HepG2 (cell line): ENCODE measurements around the gene CLPX. TPM values are rescaled to one million over a fixed set of nuclear protein-coding genes. Genes with fewer than 3 reads are reported as not detected.
A peak's percentile ranks its signal among the peaks of the same experiment; 100 is the strongest.
"Not testable (repeated sequence)": the region's sequence is repeated elsewhere in the genome, so short reads cannot be mapped to it uniquely, and the experiment has no call there.

Source experiments
- ATAC-seq: fragments of 200-7000 bp; cut with Tn5 transposase; 3 replicates; pipeline ENCODE4 v1.9.1; 2020; ENCODE audit warnings: mild to moderate bottlenecking, moderate library complexity
- BruUV-seq: library from RNA; stranded (reverse); fragments of 400-500 nt; replicated peaks from 2 replicates; lab custom pipeline; 2021; lab: Mats Ljungman, UMichigan
- CTCF ChIA-PET: fragments of 300-600 bp; formaldehyde crosslinking; extraction: SDS; loops from one replicate; lab custom pipeline; 2021; ENCODE audit warnings: low total read pairs, inconsistent platforms, low intra/inter-chr PET ratio; lab: Yijun Ruan, JAX
- POLR2A ChIA-PET: fragments of 350-600 bp; sonication (Branson Sonifier 250); formaldehyde crosslinking; loops from one replicate; lab custom pipeline; 2020; ENCODE audit warnings: antibody characterized with exemption, inconsistent platforms; lab: Yijun Ruan, JAX
- DNase-seq: peaks from one replicate; pipeline ENCODE4 v3.0.0-alpha.2; 2015; ENCODE audit warnings: low spot score
- FAIRE-seq: peaks from 3 replicates; lab custom pipeline; 2011; peaks lifted over from hg19 to GRCh38; lab: Jason Lieb, UNC
- H2AFZ ChIP-seq: one replicate; pipeline ENCODE4 v1.6.1; 2011; ENCODE audit warnings: low read length, inconsistent platforms
- H3K27ac ChIP-seq: fragments of 300-600 bp; 3 replicates; pipeline ENCODE4 v1.8.0; 2011; ENCODE audit warnings: mixed run types, mild to moderate bottlenecking, mixed read lengths, low read length, inconsistent platforms; ENCODE audit not compliant: insufficient read depth; ENCODE audit errors: extremely low read length
- H3K27me3 ChIP-seq, 2 experiments: fragments of 200-600 bp in 1 of 2; 2 replicates in 1 of 2; 3 replicates in 1 of 2; pipeline versions ENCODE4 v1.6.0 to v1.8.0; 2011; ENCODE audit warnings: low read length in 2 of 2, mild to moderate bottlenecking in 2 of 2, moderate library complexity in 2 of 2, inconsistent platforms in 1 of 2; ENCODE audit not compliant: insufficient read depth in 2 of 2, control insufficient read depth in 1 of 2
- H3K36me3 ChIP-seq, 2 experiments: fragments of 200-600 bp in 1 of 2; replicated peaks in 1 of 2; 2 replicates in 1 of 2; 3 replicates in 1 of 2; pipeline versions ENCODE4 v1.5.1 to v1.8.0; 2011; ENCODE audit warnings: low read length in 2 of 2, inconsistent platforms in 1 of 2; ENCODE audit not compliant: insufficient read depth in 2 of 2, control insufficient read depth in 1 of 2
- H3K4me1 ChIP-seq: 2 replicates; pipeline ENCODE4 v1.5.1; 2012; ENCODE audit warnings: low read length, inconsistent platforms; ENCODE audit not compliant: insufficient read depth
- H3K4me2 ChIP-seq: 2 replicates; pipeline ENCODE4 v1.6.0; 2011; ENCODE audit warnings: low read depth, low read length, inconsistent platforms
- H3K4me3 ChIP-seq, 3 experiments: fragments of 200-600 bp in 1 of 3; sonication (generic), shearing (Covaris generic) in 1 of 3; replicated peaks in 1 of 3; 2 replicates each; pipeline ENCODE4 v1.5.1; 2011 to 2016; ENCODE audit warnings: low read length in 3 of 3, inconsistent platforms in 2 of 3, low read depth in 2 of 3, mild to moderate bottlenecking in 2 of 3, control low read depth in 1 of 3, mixed read lengths in 1 of 3; ENCODE audit not compliant: insufficient read depth in 1 of 3
- H3K79me2 ChIP-seq: one replicate; pipeline ENCODE4 v1.6.1; 2011; ENCODE audit warnings: low read length, inconsistent platforms; ENCODE audit not compliant: insufficient read depth
- H3K9ac ChIP-seq: 2 replicates; pipeline ENCODE4 v1.6.0; 2011; ENCODE audit warnings: mild to moderate bottlenecking, low read depth, low read length, inconsistent platforms; ENCODE audit not compliant: insufficient read depth
- H3K9me3 ChIP-seq: 2 replicates; pipeline ENCODE4 v1.5.1; 2012; ENCODE audit warnings: mild to moderate bottlenecking, low read length
- H4K20me1 ChIP-seq: 2 replicates; pipeline ENCODE4 v1.6.0; 2011; ENCODE audit warnings: inconsistent platforms, mild to moderate bottlenecking, low read length, moderate library complexity; ENCODE audit not compliant: insufficient read depth
- ARID5B ChIP-seq: IDR thresholded peaks from 2 replicates; pipeline ENCODE4 v1.4.0; 2020; ENCODE audit warnings: mild to moderate bottlenecking, missing genetic modification reagents
- KDM5B ChIP-seq: sonication (generic); formaldehyde crosslinking; IDR thresholded peaks from 2 replicates; pipeline ENCODE4 v1.4.0; 2020; ENCODE audit warnings: missing genetic modification reagents, mild to moderate bottlenecking, borderline replicate concordance
- PCBP2 ChIP-seq: fragments of 200-400 bp; formaldehyde crosslinking; optimal IDR thresholded peaks from 2 replicates; pipeline ENCODE3; 2018; ENCODE audit warnings: low read length, low read depth; ENCODE audit not compliant: poor library complexity, severe bottlenecking
- WGBS: methylation state at CpG from one replicate; pipeline ENCODE4 v1.1.6; 2017; ENCODE audit warnings: low lambda C conversion rate; 5-methylcytosine and 5-hydroxymethylcytosine counted together
- in situ Hi-C: cut with HindIII; loops from 2 replicates; pipeline ENCODE4 v1.10.0; 2017; ENCODE audit warnings: low pct_unique_long_range_greater_than_20kb; ENCODE audit not compliant: extremely low pct_ligation_motif_present
- intact Hi-C: fragments of 100-400 bp; cut with micrococcal nuclease; formaldehyde crosslinking; loops from one replicate; pipeline ENCODE4 v1.10.0; 2022; ENCODE audit not compliant: unreplicated experiment
- polyA plus RNA-seq, 8 experiments: library from polyadenylated mRNA; depleted of rRNA in 3 of 8; stranded (reverse) in 7 of 8; unstranded in 1 of 8; fragments of >200 nt; fragmentation: Illumina TruSeq in 4 of 8; extraction: Trizol in 4 of 8; gene quantifications; 2 replicates each; pipeline versions ENCODE4 v1.2.1 to v1.2.3, GENCODE V29; 2011 to 2016; ENCODE audit warnings: low read depth in 4 of 8, missing spikeins in 1 of 8, mixed read lengths in 1 of 8; ENCODE audit not compliant: insufficient read depth in 1 of 8
- total RNA-seq, 5 experiments: library from RNA; depleted of rRNA; stranded (reverse); fragments of >200 nt; fragmentation: Illumina TruSeq; extraction: Trizol; gene quantifications; 2 replicates each; pipeline ENCODE4 v1.2.3, GENCODE V29; 2016; ENCODE audit warnings: low read depth in 1 of 5

Gene CLPX
- total and polyA plus RNA-seq, 2 of the 13 experiments (the other 11 are each of a cell fraction or from before 2014, with no cell fraction given): 33.9 to 61.3 TPM

- TF ChIP-seq ARID5B (CRISPR knock-in tag) (0 out of 2 replicates have a peak, but pooled peaks have one; percentile 5), KDM5B (no peak), PCBP2 (no peak)
Observed at GRCh38 chr15:65189102-65189740, 4.1 kb upstream of the CLPX start (continued).

GRCh38 chr15:65188472-65188871 is 3.3 kb upstream of the CLPX start:
- BruUV-seq, FAIRE-seq: not testable (repeated sequence)

More at GRCh38 chr15:65188472-65188871, 3.3 kb upstream of the CLPX start:
- H3K9me3 ChIP-seq, H4K20me1 ChIP-seq, H3K27me3 ChIP-seq, POLR2A ChIA-PET, H3K4me2 ChIP-seq, H2AFZ ChIP-seq, ATAC-seq, H3K36me3 ChIP-seq, DNase-seq, H3K4me3 ChIP-seq, H3K27ac ChIP-seq, H3K9ac ChIP-seq: not testable (repeated sequence)
- in situ Hi-C loops: loop anchor here (5.0 to 10.0 kb wide), 2 partner anchors 109 to 196 kb away; partner anchors contain the start of gene RNU5A-1
- Histone ChIP-seq H3K4me1 (peaks cover 29% of the 10 kb centered on the region; the same call in 1 of the 2 replicates), H3K79me2 (peaks cover 12% of the 10 kb centered on the region)
- CTCF ChIA-PET: interaction anchor here (0.7 to 2.1 kb wide), 6 partner anchors 24 to 116 kb away, joined by 3 to 28 read pairs (median 4); partner anchors contain the start of genes RNU5A-1 and RNU5B-1
- WGBS: 47% methylated on average over 9 of the region's 9 CpGs
- intact Hi-C loops: loop anchor here (2.0 to 10.0 kb wide), 3 partner anchors 108 to 196 kb away; partner anchors contain the start of gene RNU5A-1
